CD4-positive, alpha-beta T cell (primary cell): ENCODE data around the gene ASIC3. TPM values are rescaled to one million over a fixed set of nuclear protein-coding genes. Genes with fewer than 3 reads are reported as not detected.
A peak's percentile ranks its signal among the peaks of the same experiment; 100 is the strongest.

Source experiments
- ATAC-seq: fragments of 200-7000 bp; cut with Tn5 transposase; one replicate; pipeline ENCODE4 v1.10.0; 2022; ENCODE audit warnings: mild to moderate bottlenecking; ENCODE audit not compliant: poor library complexity
- CTCF ChIA-PET: fragments of 350-600 bp; sonication (Branson Sonifier 250); formaldehyde crosslinking; loops from one replicate; lab custom pipeline; 2021; ENCODE audit warnings: antibody characterized with exemption, inconsistent platforms; lab: Charles Lee
- POLR2A ChIA-PET: fragments of 350-600 bp; sonication (Branson Sonifier 250); formaldehyde crosslinking; loops from one replicate; lab custom pipeline; 2021; ENCODE audit warnings: antibody characterized with exemption, inconsistent platforms; lab: Charles Lee
- DNase-seq, 14 experiments: peaks; one replicate each; pipeline ENCODE4 v3.0.0-alpha.2; 2013 to 2020; ENCODE audit warnings: mixed read lengths in 2 of 14
- H3K27ac ChIP-seq, 2 donors: one replicate each; pipeline versions ENCODE4 v1.5.1 to v1.7.0; 2013; ENCODE audit warnings: low read length in 2 of 2, low read depth in 1 of 2, mild to moderate bottlenecking in 1 of 2
- H3K27me3 ChIP-seq, 2 experiments: 1 replicate in 1 of 2; 2 replicates in 1 of 2; pipeline versions ENCODE4 v1.6.1 to v1.7.0; 2013; ENCODE audit warnings: low read length in 2 of 2, control low read depth in 1 of 2, mild to moderate bottlenecking in 1 of 2, moderate library complexity in 1 of 2; ENCODE audit not compliant: insufficient read depth in 2 of 2, control insufficient read depth in 1 of 2
- H3K36me3 ChIP-seq: one replicate; pipeline ENCODE4 v1.6.1; 2013; ENCODE audit warnings: low read length, control low read depth; ENCODE audit not compliant: insufficient read depth
- H3K4me1 ChIP-seq: one replicate; pipeline ENCODE4 v1.6.1; 2013; ENCODE audit warnings: low read length, control low read depth; ENCODE audit not compliant: insufficient read depth
- H3K4me3 ChIP-seq: one replicate; pipeline ENCODE4 v1.5.1; 2013; ENCODE audit warnings: mild to moderate bottlenecking, low read length, moderate library complexity
- H3K9me3 ChIP-seq, 2 experiments: 1 replicate in 1 of 2; 2 replicates in 1 of 2; pipeline versions ENCODE4 v1.6.1 to v1.7.0; 2013; ENCODE audit warnings: low read length in 2 of 2, mild to moderate bottlenecking in 2 of 2, control low read depth in 1 of 2, moderate library complexity in 1 of 2; ENCODE audit not compliant: control insufficient read depth in 1 of 2, insufficient read depth in 1 of 2
- H3K27ac Mint-ChIP-seq: one replicate; pipeline ENCODE4 v1.8.0; 2020; ENCODE audit warnings: mixed read lengths
- H3K27me3 Mint-ChIP-seq: one replicate; pipeline ENCODE4 v1.8.0; 2021; ENCODE audit warnings: mixed read lengths
- H3K36me3 Mint-ChIP-seq: one replicate; pipeline ENCODE4 v1.8.0; 2021; ENCODE audit warnings: low read depth, mixed read lengths
- H3K4me1 Mint-ChIP-seq: one replicate; pipeline ENCODE4 v1.8.0; 2021; ENCODE audit warnings: low read depth, mixed read lengths
- H3K4me3 Mint-ChIP-seq: one replicate; pipeline ENCODE4 v1.8.0; 2020; ENCODE audit warnings: mild to moderate bottlenecking, mixed read lengths
- H3K9me3 Mint-ChIP-seq: one replicate; pipeline ENCODE4 v1.8.0; 2020; ENCODE audit warnings: mixed read lengths
- CTCF ChIP-seq: fragments of 200-600 bp; IDR thresholded peaks from one replicate; pipeline ENCODE4 v1.8.0; 2022; ENCODE audit warnings: antibody characterized with exemption, mild to moderate bottlenecking
- intact Hi-C, 2 experiments: fragments of 100-400 bp; cut with DNase I in 1 of 2; cut with micrococcal nuclease in 1 of 2; formaldehyde crosslinking; loops; one replicate each; pipeline versions ENCODE4 v1.15.1 to v1.9.0; 2023 to 2025; cut with DNase I, micrococcal nuclease
- total RNA-seq, 174 experiments: library from RNA in 2 of 174; stranded (reverse) in 2 of 174; gene quantifications; one replicate each; pipeline ENCODE4 v1.2.3 and lab custom pipeline; 2021 to 2026

The ASIC3 gene
- total RNA-seq, 2 experiments from 2014 or later: 13.8 to 15.2 TPM

- CTCF ChIA-PET: interaction anchor here (0.9 kb wide), 1 partner anchor 16 kb away, joined by 3 read pairs; no protein-coding TSS in a partner anchor
- H3K9me3 Mint-ChIP-seq: no peaks in the 10 kb centered on the region
- peaks cover 57% of the 10 kb centered on the region for H3K36me3 ChIP-seq
Observed at GRCh38 chr7:151075978-151076426, 27.7 kb downstream of the ASIC3 start.

GRCh38 chr7:151076863-151077704, 28.8 kb downstream of the ASIC3 start:
- Histone ChIP-seq H3K4me1 (peaks cover 30% of the 10 kb centered on the region), H3K27ac (no peak overlapping the region), H3K27me3 (no peaks in the 10 kb centered on the region), H3K36me3 (peaks cover 47% of the 10 kb centered on the region), H3K4me3 (no peak overlapping the region), H3K9me3 (no peaks in the 10 kb centered on the region)
- CTCF ChIA-PET: no interaction called here
- no peak for ATAC-seq
- no peak overlapping the region for H3K27ac Mint-ChIP-seq
- H3K27me3 Mint-ChIP-seq: no peaks in the 10 kb centered on the region
- H3K4me3 Mint-ChIP-seq: no peak overlapping the region
- no peaks in the 10 kb centered on the region for H3K9me3 Mint-ChIP-seq
- H3K36me3 Mint-ChIP-seq: peaks cover 34% of the 10 kb centered on the region
- H3K4me1 Mint-ChIP-seq: peaks cover 18% of the 10 kb centered on the region
- intact Hi-C loops: no loop called here
- peak in 2 of 14 experiments; percentile 29 to 50 for DNase-seq
- POLR2A ChIA-PET: interaction anchor here (1.4 kb wide), 1 partner anchor 18 kb away, joined by 4 read pairs; no protein-coding TSS in a partner anchor
- no peak for TF ChIP-seq CTCF

More at GRCh38 chr7:151075978-151076426, 27.7 kb downstream of the ASIC3 start:
- H3K4me1 ChIP-seq: peaks cover 21% of the 10 kb centered on the region
- TF ChIP-seq CTCF: no peak
- H3K27me3 ChIP-seq: no peaks in the 10 kb centered on the region
- ATAC-seq: no peak
- no peak overlapping the region for H3K4me3 ChIP-seq
- no peak overlapping the region for H3K4me3 Mint-ChIP-seq
- H3K27ac Mint-ChIP-seq: no peak overlapping the region
- intact Hi-C loops: no loop called here
- peaks cover 43% of the 10 kb centered on the region for H3K36me3 Mint-ChIP-seq
- no peaks in the 10 kb centered on the region for H3K27me3 Mint-ChIP-seq
- POLR2A ChIA-PET: no interaction called here
- DNase-seq: no peak
- no peaks in the 10 kb centered on the region for H3K9me3 ChIP-seq
- H3K27ac ChIP-seq: no peak overlapping the region
- H3K4me1 Mint-ChIP-seq: peaks cover 18% of the 10 kb centered on the region

- Mint-ChIP-seq H3K4me3 (peak overlapping the region; percentile 92), H3K36me3 (peaks cover 32% of the 10 kb centered on the region), H3K27me3 (no peaks in the 10 kb centered on the region), H3K9me3 (no peaks in the 10 kb centered on the region), H3K27ac (peak overlapping the region; percentile 69), H3K4me1 (peaks cover 21% of the 10 kb centered on the region)
- ChIA-PET POLR2A (interaction anchor here (1.4 kb wide), 1 partner anchor 19 kb away, joined by 4 read pairs; no protein-coding TSS in a partner anchor), CTCF (no interaction called here)
- no peaks in the 10 kb centered on the region for H3K9me3 ChIP-seq
- no peak overlapping the region for H3K27ac ChIP-seq
- no peak overlapping the region for H3K4me3 ChIP-seq
- no peaks in the 10 kb centered on the region for H3K27me3 ChIP-seq
- H3K4me1 ChIP-seq: peaks cover 37% of the 10 kb centered on the region
- intact Hi-C loops: no loop called here
- no peak for ATAC-seq
- H3K36me3 ChIP-seq: peaks cover 44% of the 10 kb centered on the region
- no peak for DNase-seq
- TF ChIP-seq CTCF: no peak
Observed at GRCh38 chr7:151077705-151078232, 29.4 kb downstream of the ASIC3 start.
